Measurements from ENCODE around the gene ACADVL. TPM values are rescaled to one million over a fixed set of nuclear protein-coding genes. Genes with fewer than 3 reads are reported as not detected.

ACADVL gene
- total and polyA plus RNA-seq, 2 of the 4 experiments (the other 2 are of a cell fraction) = 139 to 752 TPM

DNA sequence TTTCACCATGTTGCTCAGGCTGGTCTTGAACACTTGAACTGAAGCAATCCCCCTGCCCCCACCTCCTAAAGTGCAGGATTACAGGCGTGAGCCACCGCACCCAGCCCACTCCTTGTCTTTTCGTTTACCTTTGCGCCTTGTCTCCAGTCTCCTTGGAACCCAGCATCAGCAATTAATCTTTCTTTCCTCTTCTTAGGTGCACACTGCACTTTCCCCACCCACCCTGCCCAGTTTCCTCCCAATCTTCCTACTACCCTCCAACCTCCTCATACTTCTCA is 44.0 kb downstream of the ACADVL start:
- ChIA-PET POLR2A (ENCODE audit: unreplicated experiment) (interaction anchor here (0.6 kb wide), 1 partner anchor 10 kb away, joined by 9 read pairs; no protein-coding TSS in a partner anchor), CTCF (interaction anchor here (1.3 to 1.6 kb wide), 2 partner anchors 17 to 32 kb away, joined by 5 to 7 read pairs; no protein-coding TSS in a partner anchor)
- H3K9ac ChIP-seq (ENCODE audit: low read depth, low read length) = no peak overlapping the region
- peak overlapping the region; percentile 81; the same call in 1 of the 2 replicates for H2AK5ac ChIP-seq (ENCODE audit: low read depth, low read length)
- H3K27ac ChIP-seq (ENCODE audit: insufficient read depth, low read length) = no peak overlapping the region
- no peak overlapping the region for H3K18ac ChIP-seq (ENCODE audit: low read depth, low read length)
- peaks cover 10% of the 10 kb centered on the region for H3K36me3 ChIP-seq (ENCODE audit: control insufficient read depth, insufficient read depth, low read length)
- no peak overlapping the region for H3K4me3 ChIP-seq (ENCODE audit: insufficient read depth, low read depth, low read length)
- no peak overlapping the region for H3K56ac ChIP-seq (ENCODE audit: extremely low read depth, insufficient read depth, low read length)
- H3K4me1 ChIP-seq (ENCODE audit: control insufficient read depth, insufficient read depth, low read length) = peaks cover 11% of the 10 kb centered on the region
- no peak overlapping the region for H2BK5ac ChIP-seq (ENCODE audit: low read depth, low read length, poor library complexity, severe bottlenecking)
- H2AFZ ChIP-seq (replicated peaks; ENCODE audit: low read length, poor library complexity) = no peak overlapping the region
- H2BK20ac ChIP-seq (ENCODE audit: low read depth, low read length) = peak overlapping the region; percentile 2; the same call in 1 of the 2 replicates
- H3K27me3 ChIP-seq (ENCODE audit: control insufficient read depth, insufficient read depth, low read length) = peaks cover 13% of the 10 kb centered on the region; the same call in 1 of the 2 replicates
- peak overlapping the region; percentile 88; the same call in 1 of the 2 replicates for H2BK120ac ChIP-seq (ENCODE audit: low read depth, low read length)
- ATAC-seq (ENCODE audit: low read depth) (no peak), DNase-seq (no peak)
- no peaks in the 10 kb centered on the region for H4K20me1 ChIP-seq (ENCODE audit: insufficient read depth, low read length)
- H4K91ac ChIP-seq (ENCODE audit: insufficient read depth, low read depth, low read length) = peak overlapping the region; percentile 79
- H3K79me1 ChIP-seq (ENCODE audit: low read depth in 1 of 2, low read length in 2 of 2) = no peaks in the 10 kb centered on the region
- no peak overlapping the region for H4K5ac ChIP-seq (ENCODE audit: low read depth, low read length)
- peak overlapping the region; percentile 45 for H2AK9ac ChIP-seq (replicated peaks; ENCODE audit: low read depth, low read length, poor library complexity)
- peaks cover 10% of the 10 kb centered on the region for H3K9me1 ChIP-seq (ENCODE audit: insufficient read depth, low read length)
- peak overlapping the region; percentile 77; the same call in 1 of the 2 replicates for H3K4ac ChIP-seq (ENCODE audit: low read depth, low read length)
- no peaks in the 10 kb centered on the region for H3K9me3 ChIP-seq (ENCODE audit: control insufficient read depth, insufficient read depth, low read length)
- BruUV-seq (replicated peaks) = no TSS peak
- no peak overlapping the region for H3K14ac ChIP-seq (replicated peaks; ENCODE audit: low read depth, low read length)
- in situ Hi-C loops (cut with MboI; ENCODE audit: low sequenced_read_pairs) = no loop called here
- TF ChIP-seq, protein P1, sequence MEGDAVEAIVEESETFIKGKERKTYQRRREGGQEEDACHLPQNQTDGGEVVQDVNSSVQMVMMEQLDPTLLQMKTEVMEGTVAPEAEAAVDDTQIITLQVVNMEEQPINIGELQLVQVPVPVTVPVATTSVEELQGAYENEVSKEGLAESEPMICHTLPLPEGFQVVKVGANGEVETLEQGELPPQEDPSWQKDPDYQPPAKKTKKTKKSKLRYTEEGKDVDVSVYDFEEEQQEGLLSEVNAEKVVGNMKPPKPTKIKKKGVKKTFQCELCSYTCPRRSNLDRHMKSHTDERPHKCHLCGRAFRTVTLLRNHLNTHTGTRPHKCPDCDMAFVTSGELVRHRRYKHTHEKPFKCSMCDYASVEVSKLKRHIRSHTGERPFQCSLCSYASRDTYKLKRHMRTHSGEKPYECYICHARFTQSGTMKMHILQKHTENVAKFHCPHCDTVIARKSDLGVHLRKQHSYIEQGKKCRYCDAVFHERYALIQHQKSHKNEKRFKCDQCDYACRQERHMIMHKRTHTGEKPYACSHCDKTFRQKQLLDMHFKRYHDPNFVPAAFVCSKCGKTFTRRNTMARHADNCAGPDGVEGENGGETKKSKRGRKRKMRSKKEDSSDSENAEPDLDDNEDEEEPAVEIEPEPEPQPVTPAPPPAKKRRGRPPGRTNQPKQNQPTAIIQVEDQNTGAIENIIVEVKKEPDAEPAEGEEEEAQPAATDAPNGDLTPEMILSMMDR (conservative IDR thresholded peaks at IDR 0.05; ENCODE audit: low read depth, low read length) = no peak
- TF ChIP-seq CEBPB (IDR thresholded peaks at IDR 0.05; ENCODE audit: low read depth, low read length) = no peak
- no peak for TF ChIP-seq RAD21 (IDR thresholded peaks at IDR 0.05; ENCODE audit: low read length)
- TF ChIP-seq RFX5 (IDR thresholded peaks at IDR 0.05; ENCODE audit: low read depth, low read length) = no peak
- no peak for TF ChIP-seq NFE2L2 (IDR thresholded peaks at IDR 0.05; ENCODE audit: low read depth, low read length)
- no peak for TF ChIP-seq MXI1 (IDR thresholded peaks at IDR 0.05; ENCODE audit: borderline replicate concordance, low read depth, low read length)
- no peak for TF ChIP-seq SMC3 (IDR thresholded peaks at IDR 0.05; ENCODE audit: low read depth, low read length)
- no peak for TF ChIP-seq BHLHE40 (IDR thresholded peaks at IDR 0.05; ENCODE audit: low read depth, low read length)
- TF ChIP-seq, protein P2, sequence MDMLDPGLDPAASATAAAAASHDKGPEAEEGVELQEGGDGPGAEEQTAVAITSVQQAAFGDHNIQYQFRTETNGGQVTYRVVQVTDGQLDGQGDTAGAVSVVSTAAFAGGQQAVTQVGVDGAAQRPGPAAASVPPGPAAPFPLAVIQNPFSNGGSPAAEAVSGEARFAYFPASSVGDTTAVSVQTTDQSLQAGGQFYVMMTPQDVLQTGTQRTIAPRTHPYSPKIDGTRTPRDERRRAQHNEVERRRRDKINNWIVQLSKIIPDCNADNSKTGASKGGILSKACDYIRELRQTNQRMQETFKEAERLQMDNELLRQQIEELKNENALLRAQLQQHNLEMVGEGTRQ (IDR thresholded peaks at IDR 0.05; ENCODE audit: low read depth, low read length) = no peak
- no peak for TF ChIP-seq CHD1 (IDR thresholded peaks at IDR 0.05; ENCODE audit: low read depth, low read length)
- TF ChIP-seq MAFK (IDR thresholded peaks at IDR 0.05; ENCODE audit: low read depth, low read length) = no peak
- TF ChIP-seq MAZ (IDR thresholded peaks at IDR 0.05; ENCODE audit: borderline replicate concordance, low read depth, low read length) = no peak
- H3K23ac ChIP-seq (ENCODE audit: low read depth, low read length) = no peak overlapping the region; the same call in 1 of the 2 replicates
- WGBS, 2 experiments (ENCODE audit: extremely low coverage in 2 of 2, insufficient read length in 1 of 2) = 53% methylated on average over 4 of the region's 4 CpGs; no CpG with 5 or more reads in 1 of the 2 experiments
- dilution Hi-C loops (cut with HindIII; ENCODE audit: low sequenced_read_pairs, unreplicated experiment) = no loop called here
- intact Hi-C loops (cut with micrococcal nuclease) = no loop called here
- H4K8ac ChIP-seq (ENCODE audit: low read depth in 2 of 2, low read length in 2 of 2) = peak overlapping the region; percentile 78 to 98; a peak in 3 of 4 replicates
- no peak overlapping the region for H2BK15ac ChIP-seq (ENCODE audit: low read depth, low read length)
- no peak overlapping the region for H3K4me2 ChIP-seq (ENCODE audit: low read depth, low read length)

Data from IMR-90 (cell line).